Measurements from ENCODE around the gene PDZRN4.

DNA sequence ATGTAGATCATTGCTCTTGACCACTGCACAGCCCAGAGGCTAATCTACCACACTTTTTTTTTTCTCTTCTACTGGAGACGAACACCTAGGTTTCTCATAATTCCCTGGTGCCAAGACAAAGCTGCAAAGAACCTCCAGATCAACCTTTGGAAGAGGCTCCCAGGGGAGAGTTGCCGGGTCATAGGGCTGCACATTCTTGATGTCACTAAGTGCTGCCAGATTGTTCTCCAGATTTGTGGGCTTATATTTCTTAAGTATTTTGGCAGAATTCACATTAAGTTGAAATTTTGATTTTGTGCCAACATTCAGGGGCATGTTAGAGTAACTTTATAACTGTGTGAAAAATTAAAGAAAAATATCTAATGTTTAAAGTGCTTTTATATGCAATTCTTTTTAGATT, 13.5 kb upstream of the PDZRN4 start:
- no peak for TF ChIP-seq EZH2 (IDR thresholded peaks at IDR 0.05; ENCODE audit: borderline replicate concordance, low read length)
- TF ChIP-seq, protein P1, sequence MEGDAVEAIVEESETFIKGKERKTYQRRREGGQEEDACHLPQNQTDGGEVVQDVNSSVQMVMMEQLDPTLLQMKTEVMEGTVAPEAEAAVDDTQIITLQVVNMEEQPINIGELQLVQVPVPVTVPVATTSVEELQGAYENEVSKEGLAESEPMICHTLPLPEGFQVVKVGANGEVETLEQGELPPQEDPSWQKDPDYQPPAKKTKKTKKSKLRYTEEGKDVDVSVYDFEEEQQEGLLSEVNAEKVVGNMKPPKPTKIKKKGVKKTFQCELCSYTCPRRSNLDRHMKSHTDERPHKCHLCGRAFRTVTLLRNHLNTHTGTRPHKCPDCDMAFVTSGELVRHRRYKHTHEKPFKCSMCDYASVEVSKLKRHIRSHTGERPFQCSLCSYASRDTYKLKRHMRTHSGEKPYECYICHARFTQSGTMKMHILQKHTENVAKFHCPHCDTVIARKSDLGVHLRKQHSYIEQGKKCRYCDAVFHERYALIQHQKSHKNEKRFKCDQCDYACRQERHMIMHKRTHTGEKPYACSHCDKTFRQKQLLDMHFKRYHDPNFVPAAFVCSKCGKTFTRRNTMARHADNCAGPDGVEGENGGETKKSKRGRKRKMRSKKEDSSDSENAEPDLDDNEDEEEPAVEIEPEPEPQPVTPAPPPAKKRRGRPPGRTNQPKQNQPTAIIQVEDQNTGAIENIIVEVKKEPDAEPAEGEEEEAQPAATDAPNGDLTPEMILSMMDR (conservative IDR thresholded peaks at IDR 0.05 in 1 of 2, IDR thresholded peaks at IDR 0.05 in 1 of 2; ENCODE audit: extremely low read depth in 1 of 2, insufficient read depth in 1 of 2, low read depth in 1 of 2, low read length in 2 of 2), result no peak
